GM21423 (cell line): ENCODE data around the gene SCNM1.
"Not testable (repeated sequence)": the region's sequence is repeated elsewhere in the genome, so short reads cannot be mapped to it uniquely, and the experiment has no call there.

Source experiments
- ATAC-seq: cut with Tn5 transposase; IDR thresholded peaks from one replicate; pipeline ENCODE4 v1.9.1; 2021; ENCODE audit warnings: mild to moderate bottlenecking, moderate library complexity; ENCODE audit not compliant: unreplicated experiment

SCNM1 gene

GRCh38 chr1:151146412-151147131 lies 19.4 kb upstream of the SCNM1 start, which contains the start of gene SEMA6C:
TSS of gene SEMA6C (minus strand) at chr1:151146631. CDS start at chr1:151142621, 4,010 bp downstream.
- peak; percentile 99 for ATAC-seq

GRCh38 chr1:151147132-151147503 lies 18.8 kb upstream of the SCNM1 start:
- ATAC-seq = no peak

DNA sequence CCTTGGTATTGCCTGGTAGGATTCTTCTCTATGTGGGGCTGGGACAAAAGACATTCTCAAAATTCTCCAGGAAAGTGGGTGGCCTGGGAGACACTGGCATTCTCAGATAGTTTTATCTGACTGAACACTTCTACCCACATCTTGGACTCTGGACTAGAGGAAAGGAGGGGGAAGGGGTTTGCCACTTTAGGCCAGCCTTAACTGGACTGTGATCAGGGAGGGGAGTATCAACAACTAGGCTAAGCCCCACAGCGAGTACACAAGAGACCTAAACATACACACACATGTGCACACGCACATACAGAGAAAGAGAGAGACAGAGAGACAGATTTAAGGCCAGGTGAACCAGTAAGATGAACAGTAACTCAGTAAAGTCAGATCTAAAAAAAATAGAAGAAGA lies 18.3 kb upstream of the SCNM1 start:
- ATAC-seq = no peak

DNA sequence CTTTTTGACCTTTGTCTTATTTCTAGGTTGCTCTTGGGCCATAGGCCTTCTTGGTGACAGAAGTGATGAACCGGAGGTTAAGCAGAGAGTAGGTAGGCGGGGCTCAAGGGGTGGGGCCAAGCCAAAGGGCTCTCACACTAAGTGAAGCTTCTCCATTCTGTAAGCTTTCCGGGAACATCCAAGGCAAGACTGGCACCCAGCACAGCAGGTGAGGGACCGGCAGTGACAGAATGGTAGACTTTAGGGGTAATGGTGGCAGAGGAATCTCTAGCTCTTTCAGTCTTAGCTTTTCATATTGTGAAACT lies 9.5 kb upstream of the SCNM1 start, which contains the start of gene TNFAIP8L2:
TSS of gene TNFAIP8L2 (plus strand) at position 135 of the 305 bp plus-strand sequence. CDS start 2,049 bp downstream, outside the sequence.
- peak; percentile 70 for ATAC-seq

DNA sequence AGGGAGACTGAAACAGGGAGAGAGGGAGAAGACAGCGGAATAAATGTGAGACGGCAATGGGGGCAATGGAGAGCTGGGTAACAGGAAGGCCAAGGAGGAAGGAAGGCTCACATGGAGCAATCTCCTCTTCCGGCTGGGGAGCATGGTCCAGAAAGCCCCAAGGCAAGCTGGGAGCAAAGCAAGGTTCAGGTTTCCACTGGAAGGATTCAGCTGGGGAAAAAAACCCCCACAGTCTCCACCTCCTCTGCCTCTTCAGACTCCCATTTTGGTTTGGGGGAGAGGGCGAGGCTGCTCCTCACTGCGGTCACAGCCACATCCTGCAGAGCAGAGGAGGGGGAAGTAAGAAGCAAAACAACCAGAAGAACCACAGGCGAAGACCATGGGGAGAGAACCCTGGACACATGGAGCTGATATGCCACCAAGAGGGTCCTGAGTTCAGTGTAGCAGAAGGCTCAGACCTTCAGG lies 8.8 kb upstream of the SCNM1 start:
- no peak for ATAC-seq

GRCh38 chr1:151158326-151158725 lies 7.6 kb upstream of the SCNM1 start:
- no peak for ATAC-seq

DNA sequence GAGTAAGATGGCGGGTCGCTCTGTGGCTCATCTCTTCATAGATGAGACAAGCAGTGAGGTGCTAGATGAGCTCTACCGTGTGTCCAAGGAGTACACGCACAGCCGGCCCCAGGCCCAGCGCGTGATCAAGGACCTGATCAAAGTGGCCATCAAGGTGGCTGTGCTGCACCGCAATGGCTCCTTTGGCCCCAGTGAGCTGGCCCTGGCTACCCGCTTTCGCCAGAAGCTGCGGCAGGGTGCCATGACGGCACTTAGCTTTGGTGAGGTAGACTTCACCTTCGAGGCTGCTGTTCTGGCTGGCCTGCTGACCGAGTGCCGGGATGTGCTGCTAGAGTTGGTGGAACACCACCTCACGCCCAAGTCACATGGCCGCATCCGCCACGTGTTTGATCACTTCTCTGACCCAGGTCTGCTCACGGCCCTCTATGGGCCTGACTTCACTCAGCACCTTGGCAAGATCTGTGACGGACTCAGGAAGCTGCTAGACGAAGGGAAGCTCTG lies 7.1 kb upstream of the SCNM1 start:
- no peak for ATAC-seq

GRCh38 chr1:151159373-151159772 lies 6.6 kb upstream of the SCNM1 start:
- ATAC-seq = no peak

GRCh38 chr1:151164732-151165280 lies 1.1 kb upstream of the SCNM1 start:
- no peak for ATAC-seq

DNA sequence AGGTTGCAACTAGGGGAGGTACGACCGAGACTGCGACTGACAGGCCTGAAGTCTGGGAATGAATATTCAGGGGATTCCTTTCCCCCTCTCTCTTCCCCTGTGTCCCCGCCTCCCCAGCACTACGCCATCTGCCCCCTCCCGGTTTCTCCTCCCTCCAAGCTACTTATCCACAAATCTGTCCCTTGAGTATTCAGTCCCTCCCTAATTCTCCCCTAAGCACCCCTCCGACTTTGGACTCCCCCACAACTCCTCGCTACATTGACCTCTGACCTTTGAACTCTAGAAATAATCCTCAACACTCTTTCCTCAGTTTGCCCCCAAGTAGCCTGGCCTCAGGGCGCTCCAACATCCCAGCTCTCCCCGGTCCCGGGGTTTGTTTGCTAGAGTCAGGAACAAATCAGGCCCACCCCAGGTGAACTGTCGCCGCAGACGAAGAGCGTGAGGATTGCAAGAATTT lies 635 bp upstream of the SCNM1 start:
- peak; percentile 15 for ATAC-seq

GRCh38 chr1:151166505-151166956 lies 587 bp downstream of the SCNM1 start:
- ATAC-seq = peak; percentile 13

DNA sequence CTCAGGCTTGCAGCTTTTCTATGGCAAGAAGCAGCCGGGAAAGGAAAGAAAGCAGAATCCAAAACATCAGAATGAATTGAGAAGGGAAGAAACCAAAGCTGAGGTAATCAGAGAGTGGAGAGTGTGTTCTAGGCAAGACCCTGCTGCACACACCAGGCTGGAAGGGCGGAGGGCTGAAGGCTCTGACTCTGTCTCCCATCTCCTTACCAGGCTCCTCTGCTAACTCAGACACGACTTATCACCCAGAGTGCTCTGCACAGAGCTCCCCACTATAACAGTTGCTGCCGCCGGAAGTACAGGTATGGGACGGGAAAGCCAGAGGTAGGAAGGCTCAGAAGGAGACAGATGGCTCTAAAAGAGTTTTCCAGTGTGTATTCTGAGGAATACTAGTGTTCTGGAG lies 1.2 kb downstream of the SCNM1 start:
- no peak for ATAC-seq

DNA sequence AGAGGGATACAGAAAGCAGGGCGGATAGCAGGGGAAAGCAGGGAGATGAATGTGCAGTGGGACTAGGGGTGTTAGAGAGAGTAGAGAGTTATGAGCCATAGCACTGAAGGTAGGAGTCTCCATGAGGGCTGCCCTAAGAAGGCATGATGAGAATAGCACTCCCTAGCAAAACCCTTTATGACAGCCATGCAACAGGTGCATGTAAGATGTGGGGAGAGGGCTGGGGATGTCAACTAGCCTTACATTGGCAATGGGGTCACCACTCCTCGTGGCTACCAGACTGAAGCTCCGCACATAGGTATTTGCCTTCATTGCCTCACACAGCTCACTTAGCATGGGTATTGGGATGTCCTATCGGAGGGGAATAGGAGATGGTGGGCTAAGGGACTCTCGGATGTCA lies 5.2 kb downstream of the SCNM1 start:
- no peak for ATAC-seq

GRCh38 chr1:151175041-151175741 lies 9.2 kb downstream of the SCNM1 start:
- ATAC-seq = no peak

DNA sequence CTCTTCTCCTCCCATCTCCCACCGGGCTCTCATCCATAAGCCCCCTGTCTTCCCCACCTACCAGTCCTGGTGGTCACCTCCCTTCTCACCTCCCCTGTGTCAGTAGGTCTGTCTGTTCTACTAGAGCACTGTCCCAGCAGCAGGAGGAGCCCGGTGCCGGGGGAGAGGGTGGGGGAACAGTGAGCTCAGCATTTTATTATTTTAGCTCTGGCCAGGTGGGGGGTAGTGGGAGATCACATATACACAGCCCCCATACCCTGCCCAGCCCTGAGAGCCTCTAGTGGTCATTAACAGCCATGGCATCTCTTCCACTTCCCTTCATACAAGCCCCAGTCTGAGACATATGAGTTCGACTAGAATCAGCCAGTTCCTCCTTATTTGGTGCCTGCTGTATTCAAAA lies 9.9 kb downstream of the SCNM1 start, which contains the start of gene TMOD4:
TSS of gene TMOD4 (minus strand) at position 119 of the 400 bp plus-strand sequence. CDS start 1,106 bp downstream, outside the sequence.
- ATAC-seq = no peak

- ATAC-seq = no peak
Measured at GRCh38 chr1:151176514-151177045, 10.6 kb downstream of the SCNM1 start.

GRCh38 chr1:151184211-151184610 lies 18.3 kb downstream of the SCNM1 start:
- no peak for ATAC-seq

DNA sequence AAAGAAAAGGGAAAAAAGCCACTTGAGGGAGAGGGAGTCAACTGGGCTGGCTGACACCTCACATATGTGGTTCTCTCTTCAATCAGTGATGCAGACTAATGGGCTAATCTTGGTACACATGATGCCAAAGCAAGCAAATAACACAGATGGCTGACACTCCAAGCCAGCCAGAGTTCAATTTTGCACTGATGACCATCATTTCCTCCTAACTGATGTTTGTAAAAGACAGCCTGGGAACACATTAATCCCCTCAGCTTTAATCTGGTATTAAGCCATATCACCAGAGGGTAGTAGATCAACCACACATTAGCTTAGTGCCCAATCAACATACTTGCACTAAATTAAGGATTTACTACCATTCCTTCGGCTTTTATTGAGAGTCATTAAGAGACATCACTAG lies 21.3 kb downstream of the SCNM1 start:
- no peak for ATAC-seq

DNA sequence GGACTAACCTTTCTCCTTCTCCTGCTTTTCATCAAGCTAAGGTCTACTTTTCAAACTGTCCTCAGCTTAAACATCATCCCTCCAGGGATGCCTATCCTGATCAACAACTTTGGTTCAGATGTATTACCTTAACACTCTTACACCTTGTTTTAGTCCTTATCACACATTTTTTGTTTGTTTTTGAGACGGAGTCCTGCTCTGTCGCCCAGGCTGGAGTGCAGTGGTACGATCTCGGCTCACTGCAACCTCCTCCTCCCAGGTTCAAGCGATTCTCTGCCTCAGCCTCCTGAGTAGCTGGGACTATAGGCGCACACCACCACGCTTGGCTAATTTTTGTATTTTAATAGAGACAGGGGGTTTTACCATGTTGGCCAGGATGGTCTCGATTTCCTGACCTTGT lies 22.7 kb downstream of the SCNM1 start:
- ATAC-seq = not testable (repeated sequence)

DNA sequence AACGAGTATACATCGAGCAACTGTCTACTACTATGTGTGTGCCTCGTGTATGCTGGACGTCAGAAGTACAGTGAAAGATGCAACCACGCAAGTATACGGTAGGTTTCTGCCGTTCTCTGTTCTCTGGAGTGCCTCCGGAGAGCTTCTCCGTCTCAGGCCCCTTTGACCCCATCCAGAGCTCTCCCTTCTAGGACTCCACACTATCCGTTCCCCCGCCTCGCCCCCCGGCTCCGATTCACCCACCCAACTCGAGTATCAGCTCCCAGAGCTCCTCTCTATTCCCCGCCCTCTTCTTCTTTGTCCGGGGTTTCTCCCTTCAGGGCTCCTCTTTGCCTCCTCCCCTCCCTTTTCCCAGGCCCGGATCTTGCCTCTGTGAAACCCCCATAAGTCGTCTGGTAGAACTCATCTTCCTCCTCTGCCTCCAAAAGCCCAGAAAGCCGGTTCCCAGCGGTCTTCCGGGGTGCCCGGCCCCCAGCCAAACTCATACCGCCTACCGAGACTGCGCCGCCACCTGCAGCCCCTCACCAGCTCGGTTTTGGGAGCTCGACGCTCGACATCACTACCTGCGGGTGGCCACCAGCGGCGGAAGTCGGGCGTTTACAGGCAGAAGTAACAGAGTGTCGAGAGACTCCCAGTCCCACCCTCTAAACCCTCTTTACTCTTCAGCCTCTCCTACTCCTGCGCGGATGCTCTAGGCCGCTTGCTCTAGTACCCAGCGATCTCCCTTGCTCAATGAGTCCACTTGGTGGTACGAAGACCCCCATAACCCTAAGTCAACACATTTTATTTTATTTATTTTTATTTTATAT lies 23.9 kb downstream of the SCNM1 start, which contains the start of gene VPS72:
TSS of gene VPS72 (minus strand) at position 561 of the 809 bp plus-strand sequence. CDS start at position 485, 76 bp downstream.
- ATAC-seq = peak; percentile 81
